Activated CD8-positive, alpha-beta memory T cell treated with anti-CD3 and anti-CD28 coated beads for 4 hours (primary cell): ENCODE data around the gene GPR35.

Experiments
- DNase-seq, 2 donors: peaks; one replicate each; pipeline ENCODE4 v3.0.0-alpha.2; 2020; ENCODE audit warnings: low read depth in 2 of 2

Gene GPR35

GRCh38 chr2:240637901-240638345 lies 12.6 kb downstream of the GPR35 start:
- no peak for DNase-seq

- DNase-seq: no peak
Measured at GRCh38 chr2:240638512-240639160, 13.4 kb downstream of the GPR35 start.

GRCh38 chr2:240639566-240639965 lies 14.3 kb downstream of the GPR35 start:
- DNase-seq: no peak

- no peak for DNase-seq
Measured at GRCh38 chr2:240640939-240641338, 15.7 kb downstream of the GPR35 start.

GRCh38 chr2:240642061-240642805 lies 17.0 kb downstream of the GPR35 start:
- DNase-seq: no peak

GRCh38 chr2:240642806-240643092 lies 17.5 kb downstream of the GPR35 start:
- DNase-seq: no peak

GRCh38 chr2:240643093-240643810 lies 18.0 kb downstream of the GPR35 start:
- no peak for DNase-seq

GRCh38 chr2:240643811-240644150 lies 18.5 kb downstream of the GPR35 start:
- no peak for DNase-seq

GRCh38 chr2:240644171-240644651 lies 18.9 kb downstream of the GPR35 start:
- DNase-seq: no peak

- no peak for DNase-seq
Measured at GRCh38 chr2:240644859-240645301, 19.6 kb downstream of the GPR35 start.

GRCh38 chr2:240645346-240645745 lies 20.1 kb downstream of the GPR35 start:
- no peak for DNase-seq

- no peak for DNase-seq
Measured at GRCh38 chr2:240645801-240646175, 20.5 kb downstream of the GPR35 start.

- no peak for DNase-seq
Measured at GRCh38 chr2:240646176-240646899, 21.1 kb downstream of the GPR35 start.

- no peak for DNase-seq
Measured at GRCh38 chr2:240646900-240647502, 21.7 kb downstream of the GPR35 start.

GRCh38 chr2:240647503-240648154 lies 22.3 kb downstream of the GPR35 start:
- DNase-seq: no peak

- DNase-seq: no peak
Measured at GRCh38 chr2:240648155-240648649, 22.9 kb downstream of the GPR35 start.

GRCh38 chr2:240648650-240649275 lies 23.5 kb downstream of the GPR35 start:
- no peak for DNase-seq

- no peak for DNase-seq
Measured at GRCh38 chr2:240649331-240649730, 24.1 kb downstream of the GPR35 start.

GRCh38 chr2:240650254-240650965 lies 25.1 kb downstream of the GPR35 start:
- DNase-seq: no peak

- DNase-seq: no peak
Measured at GRCh38 chr2:240651185-240651584, 25.9 kb downstream of the GPR35 start.
